HG03025 (cell line): ENCODE data around the gene ATP6V1F.
"Not testable (repeated sequence)": the region's sequence is repeated elsewhere in the genome, so short reads cannot be mapped to it uniquely, and the experiment has no call there.

Experiments
- ATAC-seq: cut with Tn5 transposase; IDR thresholded peaks from one replicate; pipeline ENCODE4 v1.9.1; 2021; ENCODE audit warnings: mild to moderate bottlenecking, moderate library complexity; ENCODE audit not compliant: unreplicated experiment, low FRiP score

Gene ATP6V1F

GRCh38 chr7:128894101-128894440 lies 31.4 kb downstream of the ATP6V1F start:
- no peak for ATAC-seq

GRCh38 chr7:128895320-128895719 lies 32.7 kb downstream of the ATP6V1F start:
- ATAC-seq: no peak

- ATAC-seq: no peak
These were observed 36.7 kb downstream of the ATP6V1F start for GRCh38 chr7:128899392-128899791.

GRCh38 chr7:128900237-128900636 lies 37.6 kb downstream of the ATP6V1F start:
- no peak for ATAC-seq

- no peak for ATAC-seq
These were observed 40.3 kb downstream of the ATP6V1F start for GRCh38 chr7:128902761-128903585.

- no peak for ATAC-seq
These were observed 41.1 kb downstream of the ATP6V1F start for GRCh38 chr7:128903621-128904361.

- no peak for ATAC-seq
These were observed 41.9 kb downstream of the ATP6V1F start for GRCh38 chr7:128904381-128905197.

GRCh38 chr7:128906001-128906765 lies 43.5 kb downstream of the ATP6V1F start:
- ATAC-seq: no peak

- no peak for ATAC-seq
These were observed 44.3 kb downstream of the ATP6V1F start for GRCh38 chr7:128906766-128907559.

GRCh38 chr7:128908750-128909624 lies 46.3 kb downstream of the ATP6V1F start:
- ATAC-seq: no peak

- no peak for ATAC-seq
These were observed 47.2 kb downstream of the ATP6V1F start for GRCh38 chr7:128909625-128910568.

- no peak for ATAC-seq
These were observed 47.9 kb downstream of the ATP6V1F start, which contains the start of gene KCP for GRCh38 chr7:128910569-128910945. KCP (minus strand) TSS chr7:128910709; CDS start chr7:128910676, 33 bp downstream.

- ATAC-seq: no peak
These were observed 48.9 kb downstream of the ATP6V1F start for GRCh38 chr7:128911423-128912031.

- no peak for ATAC-seq
These were observed 49.6 kb downstream of the ATP6V1F start for GRCh38 chr7:128912281-128912680.

GRCh38 chr7:128912709-128913495 lies 50.2 kb downstream of the ATP6V1F start:
- ATAC-seq: not testable (repeated sequence)

- no peak for ATAC-seq
These were observed 51.4 kb downstream of the ATP6V1F start for GRCh38 chr7:128913870-128914565.
